Spleen (tissue), 11 donors: Measurements from ENCODE around the gene CMTM8. TPM values are rescaled to one million over a fixed set of nuclear protein-coding genes. Genes with fewer than 3 reads are reported as not detected.
A peak's percentile ranks its signal among the peaks of the same experiment; 100 is the strongest.

Source experiments
- DNase-seq: peaks from one replicate; pipeline ENCODE4 v3.0.0-alpha.2; 2020
- H3K27ac ChIP-seq, 8 donors: fragments of 200-600 bp; sonication (generic) in 7 of 8; 1 replicate in 4 of 8; 2 replicates in 4 of 8; pipeline versions ENCODE4 v1.5.0 to v1.8.0; 2016 to 2021; ENCODE audit warnings: inconsistent platforms in 4 of 8, mild to moderate bottlenecking in 4 of 8, moderate library complexity in 1 of 8
- H3K27me3 ChIP-seq, 7 donors: fragments of 200-600 bp; sonication (generic) in 6 of 7; replicated peaks in 1 of 7; 1 replicate in 4 of 7; 2 replicates in 3 of 7; pipeline versions ENCODE4 v1.5.0 to v1.8.0; 2016 to 2021; ENCODE audit warnings: inconsistent platforms in 3 of 7, mild to moderate bottlenecking in 1 of 7
- H3K36me3 ChIP-seq, 6 donors: fragments of 200-600 bp; sonication (generic) in 5 of 6; 1 replicate in 4 of 6; 2 replicates in 2 of 6; pipeline versions ENCODE4 v1.5.0 to v1.8.0; 2016 to 2021; ENCODE audit warnings: inconsistent platforms in 2 of 6
- H3K4me1 ChIP-seq, 6 donors: fragments of 200-600 bp; sonication (generic) in 5 of 6; 1 replicate in 3 of 6; 2 replicates in 3 of 6; pipeline versions ENCODE4 v1.5.0 to v1.8.0; 2016 to 2021; ENCODE audit warnings: inconsistent platforms in 3 of 6
- H3K4me3 ChIP-seq, 8 donors: fragments of 200-600 bp; sonication (generic) in 7 of 8; 1 replicate in 4 of 8; 2 replicates in 4 of 8; pipeline versions ENCODE4 v1.5.0 to v1.8.0; 2016 to 2021; ENCODE audit warnings: inconsistent platforms in 4 of 8, mild to moderate bottlenecking in 4 of 8, moderate library complexity in 2 of 8
- H3K9me3 ChIP-seq, 8 donors: fragments of 200-600 bp; sonication (generic) in 7 of 8; 1 replicate in 4 of 8; 2 replicates in 4 of 8; pipeline versions ENCODE4 v1.5.0 to v1.8.0; 2016 to 2021; ENCODE audit warnings: inconsistent platforms in 4 of 8
- CTCF ChIP-seq, 11 experiments: fragments of 200-600 bp in 7 of 11; fragments of 450-650 bp in 4 of 11; sonication (generic) in 4 of 11; IDR thresholded peaks in 8 of 11; conservative IDR thresholded peaks in 3 of 11; 1 replicate in 7 of 11; 2 replicates in 4 of 11; pipeline versions ENCODE4 v1.4.0 to v1.8.0; 2016 to 2021; ENCODE audit warnings: antibody characterized with exemption in 11 of 11, inconsistent platforms in 4 of 11, mild to moderate bottlenecking in 1 of 11
- POLR2A ChIP-seq, 3 donors: fragments of 450-650 bp; IDR thresholded peaks; one replicate each; pipeline ENCODE4 v1.5.1; 2017; ENCODE audit warnings: antibody characterized with exemption in 3 of 3, mild to moderate bottlenecking in 1 of 3
- POLR2AphosphoS5 ChIP-seq, 3 donors: sonication (generic); formaldehyde crosslinking; IDR thresholded peaks; one replicate each; pipeline ENCODE4 v1.5.1; 2017; ENCODE audit warnings: antibody characterized with exemption in 3 of 3
- WGBS, 5 donors: extraction: QIAGEN DNeasy Blood & Tissue Kit in 3 of 5; methylation state at CpG; one replicate each; pipeline versions ENCODE4 v1.1.5 to v1.1.7; 2013 to 2018; 5-methylcytosine and 5-hydroxymethylcytosine counted together
- intact Hi-C: fragments of 100-400 bp; cut with DNase I; formaldehyde crosslinking; loops from one replicate; pipeline ENCODE4 v1.15.0; 2023; ENCODE audit warnings: low total_unique reads
- polyA plus RNA-seq, 3 donors: library from polyadenylated mRNA; stranded (reverse); fragments of 200-250 nt; gene quantifications; one replicate each; pipeline ENCODE4 v1.2.1, GENCODE V29; 2013
- total RNA-seq, 7 donors: library from RNA; depleted of rRNA in 3 of 7; stranded (reverse); fragments of >200 nt in 3 of 7; fragmentation: NEBNext Ultra II Directional in 4 of 7; extraction: Animal tissue kit (Norgen Biotek cat#: 25700) in 4 of 7; gene quantifications; one replicate each; pipeline versions ENCODE4 v1.1.0 to v1.2.1, GENCODE V29; 2016 to 2021
- donor health status: healthy with polysubstance abuse.
- donor health status: DM: no; HTN: no; CAD: no; lungs with moderate emphysema.
- donor health status: DM: no; HTN: no; CAD: no.
- donor health status: Bipolar disorder and iron deficiency.
- donor health status: healthy.
- donor health status: DM: no; HTN: no; CAD: no.
- donor health status: DM: yes; HTN: yes; CAD: no.

CMTM8 gene
- total and polyA plus RNA-seq, 10 donors = 0.61 to 3.5 (median 1.6) TPM

GRCh38 chr3:32354362-32354778, 115.9 kb downstream of the CMTM8 start:
- no peaks in the 10 kb centered on the region for H3K27me3 ChIP-seq
- intact Hi-C loops = no loop called here
- H3K4me3 ChIP-seq = no peak overlapping the region
- H3K36me3 ChIP-seq = no peaks in the 10 kb centered on the region
- TF ChIP-seq CTCF (IDR thresholded peaks at IDR 0.05 in 8 of 11, conservative IDR thresholded peaks at IDR 0.05 in 3 of 11) (no peak), POLR2A (IDR thresholded peaks at IDR 0.05) (no peak), POLR2AphosphoS5 (IDR thresholded peaks at IDR 0.05) (no peak)
- H3K4me1 ChIP-seq = peaks cover 0 to 4% (median 0%) of the 10 kb centered on the region in 6 donors
- 70 to 87% (median 77%) methylated on average over 8 of the region's 8 CpGs for WGBS, 5 donors
- H3K27ac ChIP-seq = no peak overlapping the region
- peak; percentile 1 for DNase-seq
- no peaks in the 10 kb centered on the region for H3K9me3 ChIP-seq

GRCh38 chr3:32355751-32356291, 117.3 kb downstream of the CMTM8 start:
- Histone ChIP-seq H3K4me3 (no peak overlapping the region), H3K36me3 (no peaks in the 10 kb centered on the region), H3K27me3 (no peaks in the 10 kb centered on the region), H3K27ac (peak overlapping the region in 1 of 8 donors; percentile 11), H3K9me3 (no peaks in the 10 kb centered on the region), H3K4me1 (peaks cover 0 to 4% (median 0%) of the 10 kb centered on the region in 6 donors)
- intact Hi-C loops = no loop called here
- DNase-seq = peak; percentile 1
- WGBS, 5 donors = 70 to 85% (median 79%) methylated on average over 8 of the region's 8 CpGs
- TF ChIP-seq POLR2AphosphoS5 (IDR thresholded peaks at IDR 0.05) (no peak), CTCF (IDR thresholded peaks at IDR 0.05 in 8 of 11, conservative IDR thresholded peaks at IDR 0.05 in 3 of 11) (no peak), POLR2A (IDR thresholded peaks at IDR 0.05) (no peak)

GRCh38 chr3:32359766-32360492, 121.4 kb downstream of the CMTM8 start:
- H3K4me1 ChIP-seq = peaks cover 0 to 4% (median 0%) of the 10 kb centered on the region in 6 donors
- no peaks in the 10 kb centered on the region for H3K27me3 ChIP-seq
- no peaks in the 10 kb centered on the region for H3K9me3 ChIP-seq
- H3K4me3 ChIP-seq = no peak overlapping the region
- DNase-seq = peak; percentile 6
- no peaks in the 10 kb centered on the region for H3K36me3 ChIP-seq
- TF ChIP-seq POLR2A (IDR thresholded peaks at IDR 0.05) (no peak), POLR2AphosphoS5 (IDR thresholded peaks at IDR 0.05) (no peak), CTCF (IDR thresholded peaks at IDR 0.05 in 8 of 11, conservative IDR thresholded peaks at IDR 0.05 in 3 of 11) (no peak)
- intact Hi-C loops = no loop called here
- no peak overlapping the region for H3K27ac ChIP-seq
- 87 to 94% (median 90%) methylated on average over 5 of the region's 5 CpGs for WGBS, 5 donors

GRCh38 chr3:32360493-32360827, 122.0 kb downstream of the CMTM8 start:
- peaks cover 0 to 1% (median 0%) of the 10 kb centered on the region in 6 donors for H3K4me1 ChIP-seq
- DNase-seq = peak; percentile 24
- intact Hi-C loops = no loop called here
- H3K4me3 ChIP-seq = no peak overlapping the region
- H3K27me3 ChIP-seq = no peaks in the 10 kb centered on the region
- H3K27ac ChIP-seq = no peak overlapping the region
- no peaks in the 10 kb centered on the region for H3K9me3 ChIP-seq
- 61 to 99% (median 82%) methylated on average over 4 of the region's 4 CpGs for WGBS, 5 donors
- TF ChIP-seq POLR2A (IDR thresholded peaks at IDR 0.05) = no peak
- no peak for TF ChIP-seq CTCF (IDR thresholded peaks at IDR 0.05 in 8 of 11, conservative IDR thresholded peaks at IDR 0.05 in 3 of 11)
- TF ChIP-seq POLR2AphosphoS5 (IDR thresholded peaks at IDR 0.05) = no peak
- no peaks in the 10 kb centered on the region for H3K36me3 ChIP-seq
